HepG2 (cell line): Measurements from ENCODE around the gene CMIP. TPM values are rescaled to one million over a fixed set of nuclear protein-coding genes. Genes with fewer than 3 reads are reported as not detected.

Experiments used
- ATM ChIP-seq: fragments of 450-650 bp; IDR thresholded peaks from 2 replicates; pipeline ENCODE4 v1.7.1; 2017; ENCODE audit warnings: mild to moderate bottlenecking, borderline replicate concordance
- CBX5 ChIP-seq: sonication (generic); formaldehyde crosslinking; IDR thresholded peaks from 2 replicates; pipeline ENCODE4 v1.4.0; 2020; ENCODE audit warnings: missing genetic modification reagents, borderline replicate concordance
- EED ChIP-seq: sonication (generic); formaldehyde crosslinking; IDR thresholded peaks from 2 replicates; pipeline ENCODE4 v1.5.0; 2020; ENCODE audit warnings: mild to moderate bottlenecking, missing genetic modification reagents
- EHMT2 ChIP-seq: fragments of 200-600 bp; sonication (generic); IDR thresholded peaks from 2 replicates; pipeline ENCODE4 v1.7.0; 2017; ENCODE audit warnings: antibody characterized with exemption, low read depth, low read length, borderline replicate concordance
- POLR2AphosphoS5 ChIP-seq: IDR thresholded peaks from 2 replicates; pipeline ENCODE4 v1.6.1; 2012; ENCODE audit warnings: low read depth, low read length
- ZIK1 ChIP-seq: sonication (generic); formaldehyde crosslinking; IDR thresholded peaks from 2 replicates; pipeline ENCODE4 v1.5.0; 2020; ENCODE audit warnings: mild to moderate bottlenecking, low read depth, missing genetic modification reagents, borderline replicate concordance
- ZNF34 ChIP-seq: sonication (generic); formaldehyde crosslinking; IDR thresholded peaks from 2 replicates; pipeline ENCODE4 v1.4.0; 2020; ENCODE audit warnings: mild to moderate bottlenecking, missing genetic modification reagents, borderline replicate concordance
- ZNF552 ChIP-seq: sonication (generic); formaldehyde crosslinking; IDR thresholded peaks from 2 replicates; pipeline ENCODE4 v1.9.0; 2022; ENCODE audit warnings: missing genetic modification reagents, mild to moderate bottlenecking, borderline replicate concordance
- ZNF572 ChIP-seq: sonication (generic); formaldehyde crosslinking; IDR thresholded peaks from 2 replicates; pipeline ENCODE4 v1.5.1; 2020; ENCODE audit warnings: mild to moderate bottlenecking, missing genetic modification reagents
- ZNF674 ChIP-seq: sonication (generic); formaldehyde crosslinking; IDR thresholded peaks from 2 replicates; pipeline ENCODE4 v1.5.0; 2020; ENCODE audit warnings: low read depth, mild to moderate bottlenecking, missing genetic modification reagents
- ZNF776 ChIP-seq: sonication (generic); formaldehyde crosslinking; IDR thresholded peaks from 2 replicates; pipeline ENCODE4 v1.4.0; 2020; ENCODE audit warnings: mild to moderate bottlenecking, missing genetic modification reagents
- ZNF782 ChIP-seq: sonication (generic); formaldehyde crosslinking; IDR thresholded peaks from 2 replicates; pipeline ENCODE4 v1.4.0; 2020; ENCODE audit warnings: missing genetic modification reagents, mild to moderate bottlenecking, borderline replicate concordance
- ZNF841 ChIP-seq: sonication (generic); formaldehyde crosslinking; IDR thresholded peaks from 2 replicates; pipeline ENCODE4 v1.8.1; 2023; ENCODE audit warnings: missing genetic modification reagents, borderline replicate concordance
- ZSCAN25 ChIP-seq: sonication (generic); formaldehyde crosslinking; IDR thresholded peaks from 2 replicates; pipeline ENCODE4 v1.8.0; 2022; ENCODE audit warnings: mild to moderate bottlenecking, missing genetic modification reagents
- polyA plus RNA-seq, 8 experiments: library from polyadenylated mRNA; depleted of rRNA in 3 of 8; stranded (reverse) in 7 of 8; unstranded in 1 of 8; fragments of >200 nt; fragmentation: Illumina TruSeq in 4 of 8; extraction: Trizol in 4 of 8; gene quantifications; 2 replicates each; pipeline versions ENCODE4 v1.2.1 to v1.2.3, GENCODE V29; 2011 to 2016; ENCODE audit warnings: low read depth in 4 of 8, missing spikeins in 1 of 8, mixed read lengths in 1 of 8; ENCODE audit not compliant: insufficient read depth in 1 of 8
- total RNA-seq, 5 experiments: library from RNA; depleted of rRNA; stranded (reverse); fragments of >200 nt; fragmentation: Illumina TruSeq; extraction: Trizol; gene quantifications; 2 replicates each; pipeline ENCODE4 v1.2.3, GENCODE V29; 2016; ENCODE audit warnings: low read depth in 1 of 5
- TF ChIP-seq, protein P1 (sequence below): sonication (generic); formaldehyde crosslinking; IDR thresholded peaks from 2 replicates; pipeline ENCODE4 v1.5.1; 2020; ENCODE audit warnings: mild to moderate bottlenecking, missing genetic modification reagents
- TF ChIP-seq, protein P2 (sequence below): IDR thresholded peaks from 2 replicates; pipeline ENCODE4 v1.6.1; 2016; ENCODE audit warnings: missing genetic modification reagents, missing compliant biosample characterization
- TF ChIP-seq, protein P3 (sequence below): sonication (generic); formaldehyde crosslinking; IDR thresholded peaks from 2 replicates; pipeline ENCODE4 v1.4.0; 2020; ENCODE audit warnings: missing genetic modification reagents
- TF ChIP-seq, protein P4 (sequence below): sonication (generic); formaldehyde crosslinking; IDR thresholded peaks from 2 replicates; pipeline ENCODE4 v1.5.0; 2020; ENCODE audit warnings: missing genetic modification reagents
- TF ChIP-seq, protein P5 (sequence below): sonication (generic); formaldehyde crosslinking; IDR thresholded peaks from 2 replicates; pipeline ENCODE4 v1.8.0; 2022; ENCODE audit warnings: mild to moderate bottlenecking, missing genetic modification reagents; ENCODE audit not compliant: insufficient replicate concordance

CMIP gene
- total and polyA plus RNA-seq, 2 of the 13 experiments (the other 11 are each of a cell fraction or from before 2014, with no cell fraction given) = 10.9 to 18.1 TPM

DNA sequence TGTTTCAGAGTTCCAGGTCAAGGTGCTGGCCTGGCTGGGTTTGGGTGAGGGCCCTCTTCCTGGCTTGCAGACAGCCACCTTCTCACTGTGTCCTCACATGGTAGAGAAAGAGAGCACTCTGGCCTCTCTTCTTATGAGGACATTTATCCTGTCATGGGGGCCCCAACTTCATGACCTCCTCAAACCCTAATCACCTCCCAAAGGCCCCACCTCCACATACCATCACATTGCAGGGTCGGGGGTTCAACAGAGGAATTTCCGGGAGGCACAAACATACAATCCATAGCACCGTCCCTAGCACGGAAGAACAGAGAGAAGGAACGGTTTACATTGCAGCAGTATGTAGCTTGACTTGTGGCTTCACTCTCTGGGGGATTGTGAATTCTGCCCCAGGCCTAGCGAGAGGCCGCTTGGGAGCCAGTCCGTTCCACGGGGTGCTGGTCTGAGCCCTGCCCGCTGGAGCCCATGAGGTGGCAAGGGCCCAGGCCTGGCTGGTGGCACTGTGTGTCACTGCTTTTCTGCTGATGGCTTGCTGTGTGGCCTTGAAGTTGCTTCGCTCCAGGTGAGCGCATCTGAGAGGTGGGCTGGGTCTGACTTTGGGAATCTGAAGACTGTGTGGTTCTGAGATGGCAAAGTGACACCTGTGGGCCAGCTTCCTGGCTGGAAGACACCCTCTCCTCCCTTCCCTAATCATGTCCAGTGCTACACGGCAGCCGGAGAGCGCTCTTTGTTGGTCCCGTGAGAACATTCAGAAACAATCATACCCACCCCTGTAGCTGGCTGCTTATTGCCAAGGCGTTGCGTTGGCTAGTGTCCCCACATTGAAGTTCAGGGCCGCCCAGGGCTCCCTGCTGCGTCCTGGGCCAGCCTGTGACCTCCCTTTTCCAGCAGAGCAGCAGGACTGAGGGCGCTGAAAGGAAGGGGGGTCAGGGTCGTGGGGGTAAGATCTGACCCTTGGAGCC, 98.3 kb downstream of the CMIP start (continued):
- TF ChIP-seq, protein P1, sequence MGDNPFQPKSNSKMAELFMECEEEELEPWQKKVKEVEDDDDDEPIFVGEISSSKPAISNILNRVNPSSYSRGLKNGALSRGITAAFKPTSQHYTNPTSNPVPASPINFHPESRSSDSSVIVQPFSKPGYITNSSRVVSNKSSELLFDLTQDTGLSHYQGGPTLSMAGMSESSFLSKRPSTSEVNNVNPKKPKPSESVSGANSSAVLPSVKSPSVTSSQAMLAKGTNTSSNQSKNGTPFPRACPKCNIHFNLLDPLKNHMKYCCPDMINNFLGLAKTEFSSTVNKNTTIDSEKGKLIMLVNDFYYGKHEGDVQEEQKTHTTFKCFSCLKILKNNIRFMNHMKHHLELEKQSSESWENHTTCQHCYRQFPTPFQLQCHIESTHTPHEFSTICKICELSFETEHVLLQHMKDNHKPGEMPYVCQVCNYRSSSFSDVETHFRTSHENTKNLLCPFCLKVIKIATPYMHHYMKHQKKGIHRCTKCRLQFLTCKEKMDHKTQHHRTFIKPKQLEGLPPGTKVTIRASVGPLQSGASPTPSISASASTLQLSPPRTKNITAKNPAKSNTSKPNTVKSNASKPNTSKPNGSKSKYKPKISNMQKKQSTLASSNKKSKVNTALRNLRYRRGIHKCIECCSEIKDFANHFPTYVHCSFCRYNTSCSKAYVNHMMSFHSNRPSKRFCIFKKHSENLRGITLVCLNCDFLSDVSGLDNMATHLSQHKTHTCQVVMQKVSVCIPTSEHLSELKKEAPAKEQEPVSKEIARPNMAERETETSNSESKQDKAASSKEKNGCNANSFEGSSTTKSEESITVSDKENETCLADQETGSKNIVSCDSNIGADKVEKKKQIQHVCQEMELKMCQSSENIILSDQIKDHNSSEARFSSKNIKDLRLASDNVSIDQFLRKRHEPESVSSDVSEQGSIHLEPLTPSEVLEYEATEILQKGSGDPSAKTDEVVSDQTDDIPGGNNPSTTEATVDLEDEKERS (CRISPR knock-in tag) = 0 out of 2 replicates have a peak, but pooled peaks have one; percentile 48
- TF ChIP-seq ZSCAN25 (CRISPR knock-in tag) = no peak
- TF ChIP-seq, protein P2, sequence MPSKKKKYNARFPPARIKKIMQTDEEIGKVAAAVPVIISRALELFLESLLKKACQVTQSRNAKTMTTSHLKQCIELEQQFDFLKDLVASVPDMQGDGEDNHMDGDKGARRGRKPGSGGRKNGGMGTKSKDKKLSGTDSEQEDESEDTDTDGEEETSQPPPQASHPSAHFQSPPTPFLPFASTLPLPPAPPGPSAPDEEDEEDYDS = peak; percentile 38
- TF ChIP-seq ZNF34 (CRISPR knock-in tag) = no peak
- no peak for TF ChIP-seq ZNF572 (CRISPR knock-in tag)
- TF ChIP-seq ZNF782 (CRISPR knock-in tag) = peak; percentile 56; the same call in 1 of the 2 replicates
- no peak for TF ChIP-seq ZNF841 (CRISPR knock-in tag)
- TF ChIP-seq, protein P3, sequence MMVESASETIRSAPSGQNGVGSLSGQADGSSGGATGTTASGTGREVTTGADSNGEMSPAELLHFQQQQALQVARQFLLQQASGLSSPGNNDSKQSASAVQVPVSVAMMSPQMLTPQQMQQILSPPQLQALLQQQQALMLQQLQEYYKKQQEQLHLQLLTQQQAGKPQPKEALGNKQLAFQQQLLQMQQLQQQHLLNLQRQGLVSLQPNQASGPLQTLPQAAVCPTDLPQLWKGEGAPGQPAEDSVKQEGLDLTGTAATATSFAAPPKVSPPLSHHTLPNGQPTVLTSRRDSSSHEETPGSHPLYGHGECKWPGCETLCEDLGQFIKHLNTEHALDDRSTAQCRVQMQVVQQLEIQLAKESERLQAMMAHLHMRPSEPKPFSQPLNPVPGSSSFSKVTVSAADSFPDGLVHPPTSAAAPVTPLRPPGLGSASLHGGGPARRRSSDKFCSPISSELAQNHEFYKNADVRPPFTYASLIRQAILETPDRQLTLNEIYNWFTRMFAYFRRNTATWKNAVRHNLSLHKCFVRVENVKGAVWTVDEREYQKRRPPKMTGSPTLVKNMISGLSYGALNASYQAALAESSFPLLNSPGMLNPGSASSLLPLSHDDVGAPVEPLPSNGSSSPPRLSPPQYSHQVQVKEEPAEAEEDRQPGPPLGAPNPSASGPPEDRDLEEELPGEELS (CRISPR knock-in tag) = peak; percentile 82
- TF ChIP-seq, protein P4, sequence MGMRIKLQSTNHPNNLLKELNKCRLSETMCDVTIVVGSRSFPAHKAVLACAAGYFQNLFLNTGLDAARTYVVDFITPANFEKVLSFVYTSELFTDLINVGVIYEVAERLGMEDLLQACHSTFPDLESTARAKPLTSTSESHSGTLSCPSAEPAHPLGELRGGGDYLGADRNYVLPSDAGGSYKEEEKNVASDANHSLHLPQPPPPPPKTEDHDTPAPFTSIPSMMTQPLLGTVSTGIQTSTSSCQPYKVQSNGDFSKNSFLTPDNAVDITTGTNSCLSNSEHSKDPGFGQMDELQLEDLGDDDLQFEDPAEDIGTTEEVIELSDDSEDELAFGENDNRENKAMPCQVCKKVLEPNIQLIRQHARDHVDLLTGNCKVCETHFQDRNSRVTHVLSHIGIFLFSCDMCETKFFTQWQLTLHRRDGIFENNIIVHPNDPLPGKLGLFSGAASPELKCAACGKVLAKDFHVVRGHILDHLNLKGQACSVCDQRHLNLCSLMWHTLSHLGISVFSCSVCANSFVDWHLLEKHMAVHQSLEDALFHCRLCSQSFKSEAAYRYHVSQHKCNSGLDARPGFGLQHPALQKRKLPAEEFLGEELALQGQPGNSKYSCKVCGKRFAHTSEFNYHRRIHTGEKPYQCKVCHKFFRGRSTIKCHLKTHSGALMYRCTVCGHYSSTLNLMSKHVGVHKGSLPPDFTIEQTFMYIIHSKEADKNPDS (CRISPR knock-in tag) = no peak
- peak; percentile 39 for TF ChIP-seq ZNF776 (CRISPR knock-in tag)
- TF ChIP-seq ATM = no peak
- TF ChIP-seq ZNF674 (CRISPR knock-in tag) = no peak
- no peak; the same call in 1 of the 2 replicates for TF ChIP-seq CBX5 (CRISPR knock-in tag)
- TF ChIP-seq EHMT2 = no peak
- TF ChIP-seq, protein P5, sequence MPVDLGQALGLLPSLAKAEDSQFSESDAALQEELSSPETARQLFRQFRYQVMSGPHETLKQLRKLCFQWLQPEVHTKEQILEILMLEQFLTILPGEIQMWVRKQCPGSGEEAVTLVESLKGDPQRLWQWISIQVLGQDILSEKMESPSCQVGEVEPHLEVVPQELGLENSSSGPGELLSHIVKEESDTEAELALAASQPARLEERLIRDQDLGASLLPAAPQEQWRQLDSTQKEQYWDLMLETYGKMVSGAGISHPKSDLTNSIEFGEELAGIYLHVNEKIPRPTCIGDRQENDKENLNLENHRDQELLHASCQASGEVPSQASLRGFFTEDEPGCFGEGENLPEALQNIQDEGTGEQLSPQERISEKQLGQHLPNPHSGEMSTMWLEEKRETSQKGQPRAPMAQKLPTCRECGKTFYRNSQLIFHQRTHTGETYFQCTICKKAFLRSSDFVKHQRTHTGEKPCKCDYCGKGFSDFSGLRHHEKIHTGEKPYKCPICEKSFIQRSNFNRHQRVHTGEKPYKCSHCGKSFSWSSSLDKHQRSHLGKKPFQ (CRISPR knock-in tag) = peak; percentile 8
- no peak for TF ChIP-seq ZNF552 (CRISPR knock-in tag)
- TF ChIP-seq POLR2AphosphoS5 = 0 out of 2 replicates have a peak, but pooled peaks have one; percentile 21
- peak; percentile 86 for TF ChIP-seq EED (CRISPR knock-in tag)
- no peak for TF ChIP-seq ZIK1
